Transverse colon (tissue), 4 donors: ENCODE results near the gene THSD4. TPM values are rescaled to one million over a fixed set of nuclear protein-coding genes. Genes with fewer than 3 reads are reported as not detected.

ENCODE experiments used
- DNase-seq: peaks from one replicate; pipeline ENCODE4 v3.0.0-alpha.2; 2019
- H3K27ac ChIP-seq, 4 donors: fragments of 200-600 bp; sonication (generic); 2 replicates each; pipeline ENCODE4 v1.5.1; 2016 to 2018; ENCODE audit warnings: inconsistent platforms in 4 of 4
- H3K27me3 ChIP-seq: fragments of 200-600 bp; sonication (generic); 2 replicates; pipeline ENCODE4 v1.5.1; 2017; ENCODE audit warnings: inconsistent platforms
- H3K36me3 ChIP-seq, 4 donors: fragments of 200-600 bp; sonication (generic); 2 replicates each; pipeline ENCODE4 v1.5.1; 2017 to 2019; ENCODE audit warnings: inconsistent platforms in 4 of 4
- H3K4me1 ChIP-seq, 4 donors: fragments of 200-600 bp; sonication (generic); 2 replicates each; pipeline ENCODE4 v1.5.1; 2017 to 2020; ENCODE audit warnings: inconsistent platforms in 4 of 4
- H3K4me3 ChIP-seq, 4 donors: fragments of 200-600 bp; sonication (generic); 1 replicate in 1 of 4; 2 replicates in 3 of 4; pipeline versions ENCODE4 v1.5.1 to v1.6.1; 2017 to 2019; ENCODE audit warnings: inconsistent platforms in 4 of 4
- H3K9me3 ChIP-seq, 2 donors: fragments of 200-600 bp; sonication (generic); 2 replicates each; pipeline ENCODE4 v1.5.1; 2017 to 2019; ENCODE audit warnings: inconsistent platforms in 2 of 2
- CTCF ChIP-seq, 5 experiments: fragments of 200-600 bp in 3 of 5; fragments of 450-650 bp in 2 of 5; sonication (generic) in 3 of 5; IDR thresholded peaks; 1 replicate in 2 of 5; 2 replicates in 3 of 5; pipeline ENCODE4 v1.5.1; 2016 to 2017; ENCODE audit warnings: antibody characterized with exemption in 5 of 5, inconsistent platforms in 3 of 5, mild to moderate bottlenecking in 2 of 5, moderate library complexity in 1 of 5
- EP300 ChIP-seq: sonication (generic); formaldehyde crosslinking; IDR thresholded peaks from one replicate; pipeline ENCODE4 v1.6.1; 2017; ENCODE audit warnings: antibody characterized with exemption, low read depth
- POLR2A ChIP-seq: fragments of 450-650 bp; IDR thresholded peaks from one replicate; pipeline ENCODE4 v1.6.1; 2016; ENCODE audit warnings: antibody characterized with exemption, mild to moderate bottlenecking, moderate library complexity
- POLR2AphosphoS5 ChIP-seq, 3 donors: sonication (generic); formaldehyde crosslinking; IDR thresholded peaks; one replicate each; pipeline ENCODE4 v1.6.1; 2016; ENCODE audit warnings: antibody characterized with exemption in 3 of 3
- whole genome bisulfite sequencing, 2 donors: methylation state at CpG; one replicate each; pipeline ENCODE4 v1.1.5; 2018; ENCODE audit warnings: low coverage in 1 of 2; 5-methylcytosine and 5-hydroxymethylcytosine counted together
- in situ Hi-C, 4 donors: fragments of 200-750 bp; cut with MboI; loops; one replicate each; pipeline versions ENCODE4 v1.15.0 to v1.15.1; 2017; ENCODE audit warnings: low sequenced_read_pairs in 3 of 4, low pct_ligation_motif_present in 1 of 4, low pct_unique_long_range_greater_than_20kb in 1 of 4
- intact Hi-C: fragments of 100-400 bp; cut with DNase I; formaldehyde crosslinking; loops from one replicate; pipeline ENCODE4 v1.15.1; 2023; ENCODE audit warnings: low total_unique reads
- total RNA-seq, 4 donors: library from RNA; depleted of rRNA; stranded (reverse); fragments of >200 nt; gene quantifications; one replicate each; pipeline ENCODE4 v1.1.0, GENCODE V29; 2016

THSD4 gene
- total RNA-seq, 4 donors from 2014 or later, result 13.3 to 57.2 (median 47.4) TPM

DNA sequence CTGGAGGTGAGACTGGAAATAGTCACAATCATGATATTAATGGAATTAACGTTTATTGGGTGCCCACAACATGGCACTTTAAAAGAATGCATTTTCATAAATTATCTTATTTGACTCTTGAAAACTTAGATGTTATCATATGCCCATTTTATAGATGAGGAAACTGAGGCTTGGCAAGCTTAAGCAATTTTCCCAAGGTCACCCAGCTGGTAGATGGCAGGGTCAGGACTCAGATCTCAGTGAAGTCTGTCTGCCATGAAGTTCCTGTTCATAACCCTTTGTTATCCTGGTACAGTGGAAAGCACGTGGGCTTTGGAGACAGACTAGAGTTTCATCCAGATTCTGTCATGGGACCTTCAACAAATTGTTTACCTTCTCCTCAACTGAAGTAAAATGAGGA is 520.5 kb downstream of the THSD4 start:
- in situ Hi-C loops (no loop called here), intact Hi-C loops (no loop called here)
- H3K4me3 ChIP-seq, result no peak overlapping the region
- no peaks in the 10 kb centered on the region for H3K36me3 ChIP-seq
- TF ChIP-seq POLR2A, result no peak
- no peak for TF ChIP-seq POLR2AphosphoS5 (IDR thresholded peaks at IDR 0.05)
- no peak for TF ChIP-seq EP300
- no peak for TF ChIP-seq CTCF (IDR thresholded peaks at IDR 0.05)
- H3K27ac ChIP-seq, result no peak overlapping the region
- peaks cover 0 to 7% (median 0%) of the 10 kb centered on the region in 4 donors for H3K4me1 ChIP-seq
- no peaks in the 10 kb centered on the region for H3K27me3 ChIP-seq
- no peaks in the 10 kb centered on the region for H3K9me3 ChIP-seq
- DNase-seq, result no peak
- WGBS, 2 donors, result 63 to 83% methylated on average over 1 to 2 of the region's 2 CpGs

DNA sequence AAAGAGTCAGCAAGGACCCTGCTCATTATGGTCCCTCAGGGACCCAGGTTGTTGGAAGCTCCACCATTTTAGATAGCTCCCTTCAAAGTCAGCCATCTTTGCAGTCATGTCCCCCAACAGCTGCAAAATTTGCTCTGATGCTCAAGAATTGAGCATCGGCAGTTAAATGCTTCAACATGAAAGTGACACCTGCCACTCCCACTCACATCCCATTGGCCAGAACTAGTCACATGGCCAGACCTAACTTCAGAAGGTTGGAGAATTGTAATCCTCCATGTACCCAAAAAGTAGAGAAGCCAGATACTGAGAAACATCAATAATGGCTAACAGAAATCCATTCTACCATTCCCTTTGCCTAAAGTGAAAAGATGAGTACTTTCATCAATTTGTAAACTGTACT is 523.6 kb downstream of the THSD4 start:
- intact Hi-C loops, result no loop called here
- Histone ChIP-seq H3K4me1 (no peaks in the 10 kb centered on the region), H3K4me3 (no peak overlapping the region), H3K27ac (no peak overlapping the region), H3K36me3 (no peaks in the 10 kb centered on the region), H3K9me3 (no peaks in the 10 kb centered on the region), H3K27me3 (no peaks in the 10 kb centered on the region)
- 85% methylated on average over 1 of the region's 1 CpG; no CpG with 5 or more reads in 1 of the 2 donors for WGBS, 2 donors
- no peak for DNase-seq
- in situ Hi-C loops, result no loop called here
- TF ChIP-seq EP300 (no peak), CTCF (IDR thresholded peaks at IDR 0.05) (no peak), POLR2A (no peak), POLR2AphosphoS5 (IDR thresholded peaks at IDR 0.05) (no peak)

GRCh38 chr15:71639471-71639870 is 524.2 kb downstream of the THSD4 start:
- TF ChIP-seq POLR2AphosphoS5 (IDR thresholded peaks at IDR 0.05) (no peak), POLR2A (no peak), CTCF (IDR thresholded peaks at IDR 0.05) (no peak), EP300 (no peak)
- DNase-seq, result no peak
- in situ Hi-C loops (no loop called here), intact Hi-C loops (no loop called here)
- Histone ChIP-seq H3K4me1 (no peaks in the 10 kb centered on the region), H3K36me3 (no peaks in the 10 kb centered on the region), H3K4me3 (no peak overlapping the region), H3K9me3 (no peaks in the 10 kb centered on the region), H3K27me3 (no peaks in the 10 kb centered on the region), H3K27ac (no peak overlapping the region)
- 88 to 89% methylated on average over 1 of the region's 1 CpG for WGBS, 2 donors

DNA sequence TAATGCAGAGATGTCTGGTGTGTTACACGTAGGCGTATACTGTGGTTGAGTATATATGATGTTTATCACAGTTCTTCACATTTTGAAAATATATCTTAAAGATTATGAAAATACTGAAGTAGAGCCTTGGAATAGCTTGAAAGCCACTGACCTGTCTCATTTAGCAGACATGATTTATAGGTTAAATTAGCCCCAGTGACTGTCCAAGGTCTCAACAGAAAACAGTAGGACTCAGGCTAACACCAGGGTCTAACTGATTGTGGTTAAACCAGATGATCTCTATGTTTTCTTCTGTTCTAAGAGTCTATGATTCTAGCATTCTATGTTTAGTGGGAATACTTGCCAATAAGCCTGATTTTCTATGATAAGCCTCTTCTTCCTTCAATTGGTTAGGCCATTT is 528.6 kb downstream of the THSD4 start:
- H3K27ac ChIP-seq, result no peak overlapping the region
- intact Hi-C loops (no loop called here), in situ Hi-C loops (no loop called here)
- TF ChIP-seq EP300 (no peak), POLR2A (no peak), POLR2AphosphoS5 (IDR thresholded peaks at IDR 0.05) (no peak), CTCF (IDR thresholded peaks at IDR 0.05) (no peak)
- H3K36me3 ChIP-seq, result no peaks in the 10 kb centered on the region
- H3K4me3 ChIP-seq, result no peak overlapping the region
- H3K9me3 ChIP-seq, result no peaks in the 10 kb centered on the region
- no peaks in the 10 kb centered on the region for H3K4me1 ChIP-seq
- no peaks in the 10 kb centered on the region for H3K27me3 ChIP-seq
- no peak for DNase-seq
- WGBS, 2 donors, result 96 to 100% methylated on average over 2 of the region's 2 CpGs
